GM12891 (cell line): ENCODE data around the gene ELMO1.

ENCODE experiments used
- POLR2A ChIP-seq: IDR thresholded peaks from 2 replicates; pipeline ENCODE4 v1.6.1; 2011; ENCODE audit warnings: low read depth, low read length, control low read depth
- POLR2AphosphoS5 ChIP-seq: IDR thresholded peaks from 2 replicates; pipeline ENCODE4 v1.6.1; 2011; ENCODE audit warnings: low read depth, low read length, control low read depth
- SPI1 ChIP-seq: IDR thresholded peaks from 2 replicates; pipeline ENCODE4 v1.6.1; 2011; ENCODE audit warnings: low read depth, low read length, control low read depth
- TAF1 ChIP-seq: IDR thresholded peaks from 2 replicates; pipeline ENCODE4 v1.6.1; 2011; ENCODE audit warnings: low read depth, low read length, control low read depth

DNA sequence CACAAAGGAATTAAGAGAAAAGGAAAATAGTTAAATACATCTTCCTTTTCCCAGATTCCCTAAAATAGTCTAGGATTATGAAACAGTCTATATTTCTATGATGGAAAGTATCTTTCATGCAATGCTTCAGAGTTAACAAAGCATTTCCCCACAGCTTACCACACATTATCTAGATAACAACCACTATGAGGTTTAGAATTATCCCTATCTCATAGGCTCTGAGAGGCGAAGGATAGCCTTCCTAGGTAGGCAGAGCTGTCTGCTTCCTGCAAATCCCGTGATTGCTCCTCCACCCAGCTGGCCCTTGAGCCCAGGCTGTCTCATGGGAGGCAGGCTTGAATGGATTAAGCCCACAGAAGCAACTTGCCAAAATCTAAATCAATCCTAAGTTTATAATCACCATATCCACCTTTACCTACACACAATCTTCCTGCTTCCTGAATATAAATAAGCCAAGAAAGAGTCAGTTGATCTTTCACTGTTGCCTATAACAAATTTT is 402.9 kb downstream of the ELMO1 start:
- TF ChIP-seq POLR2A (no peak), TAF1 (no peak), POLR2AphosphoS5 (no peak), SPI1 (no peak)
